Measurements from ENCODE around the gene RER1. TPM values are rescaled to one million over a fixed set of nuclear protein-coding genes. Genes with fewer than 3 reads are reported as not detected.

Gene RER1
- total RNA-seq, 3 donors from 2014 or later, result 58.3 to 75.1 (median 70.4) TPM

- intact Hi-C loops (cut with DNase I; ENCODE audit: low total_unique reads), result loop anchor here (5.0 kb wide), 1 partner anchor 759 kb away; no protein-coding TSS in a partner anchor
- TF ChIP-seq CTCF (IDR thresholded peaks at IDR 0.05), result no peak
- Histone ChIP-seq H3K9me3 (no peaks in the 10 kb centered on the region), H3K4me3 (no peak overlapping the region), H3K27me3 (no peaks in the 10 kb centered on the region), H3K4me1 (peaks cover 4 to 7% of the 10 kb centered on the region in 2 donors), H3K27ac (no peak overlapping the region), H3K36me3 (peaks cover 4% of the 10 kb centered on the region)
- no peak for DNase-seq (ENCODE audit: low spot score in 2 of 2)
These were observed 16.3 kb downstream of the RER1 start for GRCh38 chr1:2407991-2408275.

- TF ChIP-seq POLR2A (IDR thresholded peaks at IDR 0.05) (no peak), POLR2AphosphoS5 (IDR thresholded peaks at IDR 0.05) (no peak), CTCF (IDR thresholded peaks at IDR 0.05) (no peak)
- no peak for DNase-seq (ENCODE audit: low spot score in 2 of 2)
- H3K27me3 ChIP-seq, result no peaks in the 10 kb centered on the region
- H3K4me3 ChIP-seq, result no peak overlapping the region
- intact Hi-C loops (cut with DNase I; ENCODE audit: low total_unique reads), result loop anchor here (5.0 kb wide), 1 partner anchor 759 kb away; no protein-coding TSS in a partner anchor
- no peaks in the 10 kb centered on the region for H3K36me3 ChIP-seq
- H3K4me1 ChIP-seq, result peaks cover 9% of the 10 kb centered on the region in 2 donors
- H3K27ac ChIP-seq, result no peak overlapping the region
- H3K9me3 ChIP-seq, result no peaks in the 10 kb centered on the region
These were observed 16.8 kb downstream of the RER1 start for GRCh38 chr1:2408456-2408855.

GRCh38 chr1:2408859-2409276 is 17.2 kb downstream of the RER1 start:
- H3K36me3 ChIP-seq, result no peaks in the 10 kb centered on the region
- no peak overlapping the region for H3K27ac ChIP-seq
- H3K4me1 ChIP-seq, result peaks cover 13% of the 10 kb centered on the region in 2 donors
- DNase-seq (ENCODE audit: low spot score in 2 of 2), result no peak
- no peaks in the 10 kb centered on the region for H3K27me3 ChIP-seq
- no peak for TF ChIP-seq POLR2A (IDR thresholded peaks at IDR 0.05)
- TF ChIP-seq CTCF (IDR thresholded peaks at IDR 0.05), result no peak
- no peak for TF ChIP-seq POLR2AphosphoS5 (IDR thresholded peaks at IDR 0.05)
- intact Hi-C loops (cut with DNase I; ENCODE audit: low total_unique reads), result loop anchor here (5.0 kb wide), 1 partner anchor 758 kb away; no protein-coding TSS in a partner anchor
- no peaks in the 10 kb centered on the region for H3K9me3 ChIP-seq
- no peak overlapping the region for H3K4me3 ChIP-seq

GRCh38 chr1:2409745-2410144 is 18.1 kb downstream of the RER1 start:
- Histone ChIP-seq H3K4me3 (no peak overlapping the region), H3K9me3 (no peaks in the 10 kb centered on the region), H3K27me3 (no peaks in the 10 kb centered on the region), H3K36me3 (no peaks in the 10 kb centered on the region), H3K27ac (no peak overlapping the region), H3K4me1 (peaks cover 15 to 17% of the 10 kb centered on the region in 2 donors)
- DNase-seq (ENCODE audit: low spot score in 2 of 2), result no peak
- intact Hi-C loops (cut with DNase I; ENCODE audit: low total_unique reads), result loop anchor here (5.0 kb wide), 1 partner anchor 758 kb away; no protein-coding TSS in a partner anchor
- no peak for TF ChIP-seq POLR2AphosphoS5 (IDR thresholded peaks at IDR 0.05)
- no peak for TF ChIP-seq CTCF (IDR thresholded peaks at IDR 0.05)
- no peak for TF ChIP-seq POLR2A (IDR thresholded peaks at IDR 0.05)

- Histone ChIP-seq H3K4me3 (peak overlapping the region; percentile 86 to 95 (median 89)), H3K9me3 (no peaks in the 10 kb centered on the region), H3K27me3 (peaks cover 0 to 7% of the 10 kb centered on the region in 2 donors), H3K36me3 (no peaks in the 10 kb centered on the region), H3K4me1 (peaks cover 15 to 17% of the 10 kb centered on the region in 2 donors), H3K27ac (peak overlapping the region; percentile 88 to 94)
- TF ChIP-seq POLR2AphosphoS5 (IDR thresholded peaks at IDR 0.05) (no peak), POLR2A (IDR thresholded peaks at IDR 0.05) (no peak), CTCF (IDR thresholded peaks at IDR 0.05) (no peak)
- intact Hi-C loops (cut with DNase I; ENCODE audit: low total_unique reads), result loop anchor here (2.0 kb wide), 1 partner anchor 137 kb away; no protein-coding TSS in a partner anchor
- peak in 1 of 2 donors; percentile 40 for DNase-seq (ENCODE audit: low spot score in 2 of 2)
These were observed 20.3 kb downstream of the RER1 start for GRCh38 chr1:2411801-2412394.

Measured in breast epithelium (tissue), 4 donors.